ENCODE measurements around the gene TRAF2.
A peak's percentile ranks its signal among the peaks of the same experiment; 100 is the strongest.

Gene TRAF2

DNA sequence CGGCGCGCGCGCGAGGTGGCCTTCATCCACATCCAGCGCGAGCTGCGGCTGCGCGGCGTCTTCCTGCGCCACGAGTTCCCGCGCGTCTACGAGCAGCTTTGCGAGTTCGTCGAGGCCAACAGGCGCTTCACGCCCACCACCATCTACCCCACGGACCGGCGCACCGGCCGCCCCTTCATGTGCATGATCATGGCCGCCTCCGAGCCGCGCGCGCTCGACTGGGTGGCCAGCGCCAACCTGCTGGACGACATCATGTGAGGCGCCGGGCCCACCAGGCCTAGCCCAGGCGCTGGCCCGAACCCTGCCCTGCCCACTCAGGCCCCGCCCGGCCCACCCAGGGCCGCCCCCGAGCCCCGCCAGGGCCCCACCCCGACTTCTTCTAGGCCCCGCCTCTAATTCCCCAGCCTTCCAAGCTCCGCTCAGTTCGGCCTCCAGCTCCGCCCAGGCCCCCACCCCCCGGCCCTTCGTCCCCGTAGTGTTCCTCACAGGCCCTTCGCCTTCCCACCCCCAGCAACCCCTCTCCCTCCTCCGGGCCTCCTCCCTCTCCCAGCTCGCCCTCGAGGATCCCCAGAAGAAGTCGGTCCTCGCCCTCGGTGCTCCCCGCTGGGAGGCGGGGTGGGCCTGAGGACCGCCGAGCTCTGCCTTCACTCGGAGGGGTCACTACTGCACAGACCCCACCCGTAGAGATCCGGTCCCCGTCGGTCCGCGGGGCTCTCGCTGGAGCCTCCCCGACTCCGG, 39.1 kb upstream of the TRAF2 start:
- no peak for DNase-seq (ENCODE audit: low read depth)

DNA sequence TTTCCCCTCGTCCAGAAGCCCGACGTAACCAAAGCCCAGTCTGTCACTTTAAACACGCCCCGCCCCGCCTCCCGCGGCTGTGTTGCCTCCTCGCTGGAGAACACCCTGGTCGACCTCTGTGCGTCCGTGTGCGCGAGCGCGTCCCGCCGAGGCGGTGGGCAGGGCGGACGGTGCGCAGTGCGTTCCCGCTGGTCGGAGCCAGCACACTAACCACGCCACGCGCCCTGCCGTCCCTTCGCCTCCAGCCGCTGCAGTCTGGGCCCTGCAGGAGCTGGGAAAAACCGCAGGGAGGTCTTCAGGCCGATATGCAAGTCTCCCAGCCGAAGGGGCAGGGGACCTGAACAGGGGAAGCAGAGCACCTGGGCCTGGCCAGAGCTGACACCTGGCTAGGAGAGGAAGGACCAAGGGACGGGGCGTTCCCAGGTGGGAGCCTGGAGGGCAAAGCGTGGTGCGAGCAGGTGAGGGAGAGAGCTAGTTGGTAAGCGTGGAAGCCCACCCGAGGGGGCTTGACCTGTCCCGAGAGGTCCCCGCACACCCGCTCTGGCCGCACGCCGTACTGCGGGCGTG, 38.4 kb upstream of the TRAF2 start:
- peak; percentile 56 for DNase-seq (ENCODE audit: low read depth)

DNA sequence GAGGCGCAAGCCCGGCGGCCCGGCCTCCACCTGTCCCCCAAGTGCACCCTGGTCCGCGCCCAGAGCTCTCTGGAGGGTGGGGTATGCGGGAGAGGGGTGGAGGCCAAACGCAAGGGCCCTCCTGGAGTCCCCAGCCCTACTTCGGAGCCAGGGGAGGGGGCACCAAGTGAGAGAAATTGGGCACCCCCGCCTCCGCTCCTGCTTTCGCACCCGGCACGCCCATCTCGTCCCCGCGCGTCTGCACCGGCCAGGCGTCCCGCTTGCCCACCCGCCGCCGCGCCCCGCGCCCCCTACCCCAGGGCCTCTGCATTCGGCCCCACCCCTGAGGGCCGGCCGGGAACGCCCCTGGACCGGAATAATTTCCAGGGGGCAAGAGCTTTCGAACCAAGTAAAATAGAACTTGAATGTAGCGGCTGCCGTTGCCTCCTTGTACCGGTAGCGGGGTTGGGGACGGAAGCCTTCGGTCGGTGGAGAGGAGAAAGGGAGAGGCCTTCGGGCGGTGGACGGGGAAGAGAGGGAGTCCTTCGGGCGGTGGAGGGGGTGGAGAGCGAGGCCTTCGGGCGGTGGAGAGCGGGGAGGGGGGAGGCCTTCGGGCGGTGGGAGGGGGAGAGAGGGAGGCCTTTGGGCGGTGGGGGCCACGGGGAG, 37.8 kb upstream of the TRAF2 start:
- no peak for DNase-seq (ENCODE audit: low read depth)

DNA sequence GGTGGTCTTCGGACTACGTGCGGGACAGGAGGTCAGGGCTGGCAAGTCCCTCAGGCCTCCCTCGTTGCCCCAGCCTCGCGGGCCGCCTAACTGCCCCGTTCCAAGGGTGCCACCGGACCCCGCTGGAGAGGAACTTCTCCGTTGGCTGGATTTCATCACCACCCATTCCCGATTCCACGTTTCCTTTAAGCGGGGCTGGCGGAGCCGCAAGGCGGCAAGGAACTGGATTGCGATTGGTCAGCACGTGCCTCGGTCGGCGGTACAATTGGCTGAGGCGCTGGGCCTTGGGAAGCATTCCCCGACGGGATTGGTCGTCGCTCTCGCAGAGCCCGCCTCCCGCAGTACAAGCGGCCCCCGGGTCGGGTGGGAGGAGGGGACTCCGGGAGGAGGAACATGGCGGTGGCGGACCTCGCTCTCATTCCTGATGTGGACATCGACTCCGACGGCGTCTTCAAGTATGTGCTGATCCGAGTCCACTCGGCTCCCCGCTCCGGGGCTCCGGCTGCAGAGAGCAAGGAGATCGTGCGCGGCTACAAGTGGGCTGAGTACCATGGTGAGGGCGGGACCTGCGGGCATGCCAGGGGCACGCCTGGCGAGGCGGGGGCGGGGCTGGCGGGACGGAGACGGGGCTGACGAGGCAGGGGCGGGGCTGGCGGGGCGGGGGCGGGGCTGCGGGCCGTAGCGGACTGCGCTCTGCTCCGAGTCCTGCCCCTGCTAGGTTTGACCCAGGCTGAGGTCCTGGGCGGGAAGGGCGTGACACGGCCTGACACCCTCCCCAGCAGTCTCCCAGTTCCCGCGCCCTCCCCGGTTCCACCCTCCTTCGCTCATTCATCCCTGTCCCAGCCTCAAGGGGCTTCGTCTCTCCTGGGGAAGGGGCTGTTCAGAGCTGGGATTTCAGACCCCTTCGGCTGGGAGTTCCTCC, 37.0 kb upstream of the TRAF2 start, which contains the start of gene PHPT1:
Gene PHPT1, plus strand, starts transcription at position 372 of the 922 bp plus-strand sequence. Its CDS starts 22 bp downstream, at position 394.
- peak; percentile 96 for DNase-seq (ENCODE audit: low read depth)

DNA sequence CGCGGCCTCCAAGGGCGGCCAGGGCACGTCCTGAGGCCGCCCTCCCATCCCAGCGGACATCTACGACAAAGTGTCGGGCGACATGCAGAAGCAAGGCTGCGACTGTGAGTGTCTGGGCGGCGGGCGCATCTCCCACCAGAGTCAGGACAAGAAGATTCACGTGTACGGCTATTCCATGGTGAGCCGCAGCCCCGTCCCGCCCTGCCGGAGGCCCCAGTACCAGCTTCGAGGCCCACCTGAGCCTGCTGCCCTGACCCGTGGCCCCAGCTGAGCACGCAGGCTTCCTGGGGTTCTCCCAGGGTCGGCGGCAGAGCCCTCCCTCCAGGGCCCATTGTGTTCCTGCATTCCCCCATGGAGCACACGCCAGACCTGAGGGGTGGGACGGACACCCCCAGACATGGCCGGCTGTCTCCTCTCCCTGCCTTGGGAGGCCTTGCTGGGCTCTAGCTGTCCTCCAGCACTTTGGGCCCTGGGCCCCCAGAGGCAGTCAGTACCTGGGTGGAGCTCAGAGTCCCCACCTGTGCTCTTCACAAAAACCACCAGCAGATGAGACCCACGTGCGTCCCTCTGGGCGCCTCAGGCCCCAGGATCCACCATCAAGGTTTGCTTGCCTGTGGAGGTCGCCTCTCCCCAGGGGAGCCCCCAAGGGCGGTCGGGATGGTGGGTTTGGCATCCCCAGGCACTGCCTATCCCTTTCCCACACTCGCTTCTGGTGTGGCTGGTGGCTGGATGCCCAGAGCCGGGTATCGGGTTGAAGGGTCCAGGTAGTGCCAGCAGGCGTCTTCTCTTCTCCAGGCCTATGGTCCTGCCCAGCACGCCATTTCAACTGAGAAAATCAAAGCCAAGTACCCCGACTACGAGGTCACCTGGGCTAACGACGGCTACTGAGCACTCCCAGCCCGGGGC, 36.1 kb upstream of the TRAF2 start:
- DNase-seq (ENCODE audit: low read depth) = no peak

DNA sequence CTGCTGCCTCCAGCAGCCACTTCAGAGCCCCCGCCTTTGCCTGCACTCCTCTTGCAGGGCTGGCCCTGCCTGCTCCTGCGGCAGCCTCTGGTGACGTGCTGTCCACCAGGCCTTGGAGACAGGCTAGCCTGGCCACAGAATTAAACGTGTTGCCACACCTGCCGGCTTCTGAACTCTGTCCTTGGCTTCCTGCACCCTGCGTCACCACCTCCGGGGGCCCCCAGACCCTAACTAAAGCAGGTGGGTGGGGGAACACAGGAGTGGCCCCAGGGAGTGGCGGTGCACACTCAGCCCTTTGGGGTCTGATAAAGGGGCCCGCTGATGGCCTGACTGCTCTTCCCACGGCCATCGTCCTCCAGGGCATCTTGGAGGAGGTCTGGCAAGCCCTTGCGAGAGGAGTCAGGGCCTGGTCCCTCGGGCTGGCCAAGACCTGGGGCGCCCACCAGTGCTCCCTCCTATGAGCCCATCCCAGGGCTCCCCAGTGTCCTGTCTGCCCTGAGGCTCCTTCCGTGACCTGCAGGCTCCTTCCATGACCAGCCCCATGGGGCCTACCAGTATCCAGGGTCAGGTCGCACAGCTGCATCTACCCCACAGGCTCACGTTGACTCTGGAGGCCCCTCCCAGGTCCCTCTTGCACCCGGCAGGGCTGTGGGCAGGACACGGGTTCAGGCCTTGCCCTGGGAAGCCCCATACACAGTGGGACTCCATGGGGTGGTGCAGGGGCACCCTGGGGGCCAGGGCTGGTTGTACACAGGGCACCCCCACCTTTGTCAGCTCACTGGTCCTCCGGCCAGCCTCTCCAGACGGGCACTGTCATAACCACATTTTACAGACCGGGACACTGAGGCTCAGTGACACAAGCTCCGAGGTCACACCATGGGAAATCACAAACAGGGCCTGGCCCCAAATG, 35.2 kb upstream of the TRAF2 start:
- DNase-seq (ENCODE audit: low read depth) = no peak

DNA sequence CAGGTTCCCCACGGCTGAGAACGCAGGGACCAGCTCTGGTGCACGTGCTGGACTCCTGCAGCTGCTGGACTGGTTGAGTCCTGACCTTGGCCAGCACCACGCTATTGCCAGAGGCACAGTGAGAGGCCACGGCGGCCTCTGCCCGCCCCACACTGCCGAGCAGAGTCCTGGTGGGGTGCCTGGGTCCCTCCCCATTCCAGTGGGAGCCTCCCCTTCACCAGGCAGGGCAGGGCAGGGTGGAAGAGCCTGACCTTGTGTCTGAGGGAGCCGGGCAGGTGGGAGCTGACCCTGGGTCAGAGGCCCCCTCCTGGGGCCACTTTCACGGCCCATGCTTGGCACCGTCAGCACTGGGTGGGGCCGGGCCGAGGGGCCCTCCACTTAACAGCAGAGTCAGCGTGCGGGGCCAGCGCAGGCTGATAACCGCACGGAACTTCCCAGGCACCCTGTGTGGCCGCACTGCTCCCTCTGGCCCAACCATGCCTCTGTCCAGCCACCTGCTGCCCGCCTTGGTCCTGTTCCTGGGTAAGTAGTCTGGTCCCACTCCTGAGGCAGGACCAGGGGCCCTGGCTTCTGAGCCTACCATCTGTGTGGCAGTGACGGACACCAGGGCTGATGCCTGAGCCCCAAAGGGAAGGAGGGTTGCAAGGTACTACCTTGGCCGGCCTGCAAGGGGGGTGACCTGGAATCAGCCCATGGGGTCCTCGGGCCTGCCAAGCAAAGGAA, 34.2 kb upstream of the TRAF2 start, which contains the start of gene MAMDC4:
Gene MAMDC4, plus strand, starts transcription at position 406 of the 723 bp plus-strand sequence. Its CDS starts 71 bp downstream, at position 477.
- DNase-seq (ENCODE audit: low read depth) = no peak

DNA sequence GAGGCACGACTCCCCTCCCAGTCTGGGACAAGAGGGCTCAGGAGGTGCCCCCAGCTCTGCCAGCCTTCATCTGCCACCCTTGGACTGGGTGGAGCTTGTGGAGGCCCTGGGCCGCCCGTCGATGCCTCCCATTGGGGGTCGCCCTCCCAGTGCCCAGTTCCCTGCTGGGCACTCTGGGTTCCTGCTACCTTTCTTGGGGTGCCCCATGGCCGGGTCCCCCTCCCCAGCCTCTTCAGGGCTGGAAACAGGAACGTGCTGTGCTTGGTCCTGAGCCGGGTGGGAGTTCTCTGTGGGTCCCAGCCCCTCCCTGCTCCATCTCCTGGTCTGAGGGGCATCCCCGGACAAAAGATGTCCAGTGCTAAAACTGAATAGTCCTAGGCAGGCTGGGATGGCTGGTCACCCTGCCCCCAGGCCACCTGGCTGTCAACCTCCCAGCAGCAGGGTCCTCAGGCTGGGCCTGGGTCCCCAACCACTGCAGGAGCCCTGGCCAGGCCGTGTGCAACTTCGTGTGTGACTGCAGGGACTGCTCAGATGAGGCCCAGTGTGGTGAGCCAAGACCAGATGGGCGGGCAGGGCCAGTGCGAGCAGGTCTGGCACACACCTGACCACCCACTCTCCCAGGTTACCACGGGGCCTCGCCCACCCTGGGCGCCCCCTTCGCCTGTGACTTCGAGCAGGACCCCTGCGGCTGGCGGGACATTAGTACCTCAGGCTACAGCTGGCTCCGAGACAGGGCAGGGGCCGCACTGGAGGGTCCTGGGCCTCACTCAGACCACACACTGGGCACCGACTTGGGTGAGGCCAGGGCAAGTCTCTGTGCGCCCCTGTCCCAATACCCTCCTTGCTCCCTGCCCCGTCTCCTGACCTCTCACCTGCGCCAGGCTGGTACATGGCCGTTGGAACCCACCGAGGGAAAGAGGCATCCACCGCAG, 33.4 kb upstream of the TRAF2 start:
- DNase-seq (ENCODE audit: low read depth) = no peak

DNA sequence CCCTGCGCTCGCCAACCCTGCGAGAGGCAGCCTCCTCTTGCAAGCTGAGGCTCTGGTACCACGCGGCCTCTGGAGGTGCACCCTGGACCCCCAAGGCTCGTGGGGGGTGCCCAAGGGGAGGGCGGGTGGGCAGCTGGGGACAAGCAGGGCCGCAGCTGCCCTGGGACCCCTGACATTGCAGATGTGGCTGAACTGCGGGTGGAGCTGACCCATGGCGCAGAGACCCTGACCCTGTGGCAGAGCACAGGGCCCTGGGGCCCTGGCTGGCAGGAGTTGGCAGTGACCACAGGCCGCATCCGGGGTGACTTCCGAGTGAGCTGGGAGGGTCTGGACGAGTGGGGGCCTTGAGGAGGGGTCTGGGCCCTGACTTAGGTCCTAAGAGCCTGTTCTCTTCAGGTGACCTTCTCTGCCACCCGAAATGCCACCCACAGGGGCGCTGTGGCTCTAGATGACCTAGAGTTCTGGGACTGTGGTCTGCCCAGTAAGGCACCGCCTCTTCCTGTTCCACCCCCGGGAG, 32.7 kb upstream of the TRAF2 start:
- DNase-seq (ENCODE audit: low read depth) = no peak

DNA sequence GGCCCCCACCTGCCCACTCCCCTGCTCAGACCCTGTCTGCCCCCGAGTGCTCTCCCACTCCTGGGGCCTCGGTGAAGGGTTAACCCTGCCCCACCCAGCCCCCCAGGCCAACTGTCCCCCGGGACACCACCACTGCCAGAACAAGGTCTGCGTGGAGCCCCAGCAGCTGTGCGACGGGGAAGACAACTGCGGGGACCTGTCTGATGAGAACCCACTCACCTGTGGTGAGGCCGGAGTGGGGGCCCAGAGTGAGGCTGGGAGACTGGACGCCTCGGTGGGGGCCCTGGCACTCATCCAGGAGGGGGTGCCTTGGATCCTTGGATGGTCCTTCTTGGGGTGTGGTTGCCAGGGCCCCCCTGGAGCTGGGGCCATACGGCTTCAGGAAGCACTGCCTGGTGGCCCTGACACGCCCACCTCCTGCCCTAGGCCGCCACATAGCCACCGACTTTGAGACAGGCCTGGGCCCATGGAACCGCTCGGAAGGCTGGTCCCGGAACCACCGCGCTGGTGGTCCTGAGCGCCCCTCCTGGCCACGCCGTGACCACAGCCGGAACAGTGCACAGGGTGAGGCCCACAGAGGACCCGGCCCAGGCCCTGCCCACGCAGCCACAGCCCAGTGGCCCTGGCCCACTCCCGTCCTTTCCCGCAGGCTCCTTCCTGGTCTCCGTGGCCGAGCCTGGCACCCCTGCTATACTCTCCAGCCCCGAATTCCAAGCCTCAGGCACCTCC, 32.0 kb upstream of the TRAF2 start:
- DNase-seq (ENCODE audit: low read depth) = no peak

DNA sequence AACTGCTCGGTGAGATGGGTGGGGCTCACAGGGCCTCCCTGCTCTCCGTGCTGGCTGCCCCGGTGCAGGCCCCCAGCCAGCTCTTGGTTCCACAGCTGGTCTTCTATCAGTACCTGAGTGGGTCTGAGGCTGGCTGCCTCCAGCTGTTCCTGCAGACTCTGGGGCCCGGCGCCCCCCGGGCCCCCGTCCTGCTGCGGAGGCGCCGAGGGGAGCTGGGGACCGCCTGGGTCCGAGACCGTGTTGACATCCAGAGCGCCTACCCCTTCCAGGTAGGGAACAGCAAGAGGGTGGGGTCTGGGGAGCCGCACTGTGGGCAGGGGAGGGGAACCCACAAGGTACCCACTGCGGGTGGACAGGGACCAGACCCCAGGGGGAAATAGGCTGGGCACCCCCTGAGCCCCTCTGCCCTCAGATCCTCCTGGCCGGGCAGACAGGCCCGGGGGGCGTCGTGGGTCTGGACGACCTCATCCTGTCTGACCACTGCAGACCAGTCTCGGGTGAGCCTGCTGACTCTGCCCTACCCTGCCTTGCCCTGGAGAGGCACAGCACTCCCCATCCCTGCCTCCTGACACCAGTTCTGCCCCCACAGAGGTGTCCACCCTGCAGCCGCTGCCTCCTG, 31.4 kb upstream of the TRAF2 start:
- no peak for DNase-seq (ENCODE audit: low read depth)

DNA sequence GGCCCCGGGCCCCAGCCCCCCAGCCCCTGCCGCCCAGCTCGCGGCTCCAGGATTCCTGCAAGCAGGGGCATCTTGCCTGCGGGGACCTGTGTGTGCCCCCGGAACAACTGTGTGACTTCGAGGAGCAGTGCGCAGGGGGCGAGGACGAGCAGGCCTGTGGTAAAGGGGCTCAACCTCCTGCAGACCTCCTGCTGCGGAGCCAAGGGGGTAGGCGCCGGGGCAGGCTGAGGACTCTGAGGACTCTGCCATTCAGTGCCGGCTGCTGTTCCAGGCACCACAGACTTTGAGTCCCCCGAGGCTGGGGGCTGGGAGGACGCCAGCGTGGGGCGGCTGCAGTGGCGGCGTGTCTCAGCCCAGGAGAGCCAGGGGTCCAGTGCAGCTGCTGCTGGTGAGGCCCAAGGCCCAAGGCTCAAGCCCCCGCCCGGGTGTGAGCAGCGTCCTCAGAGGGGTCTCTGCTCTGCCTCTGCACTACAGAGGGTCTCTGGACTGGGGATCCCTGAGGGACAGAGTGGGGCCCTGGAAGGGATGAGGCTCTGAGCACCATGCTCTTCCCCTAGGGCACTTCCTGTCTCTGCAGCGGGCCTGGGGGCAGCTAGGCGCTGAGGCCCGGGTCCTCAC, 30.7 kb upstream of the TRAF2 start:
- no peak for DNase-seq (ENCODE audit: low read depth)

DNA sequence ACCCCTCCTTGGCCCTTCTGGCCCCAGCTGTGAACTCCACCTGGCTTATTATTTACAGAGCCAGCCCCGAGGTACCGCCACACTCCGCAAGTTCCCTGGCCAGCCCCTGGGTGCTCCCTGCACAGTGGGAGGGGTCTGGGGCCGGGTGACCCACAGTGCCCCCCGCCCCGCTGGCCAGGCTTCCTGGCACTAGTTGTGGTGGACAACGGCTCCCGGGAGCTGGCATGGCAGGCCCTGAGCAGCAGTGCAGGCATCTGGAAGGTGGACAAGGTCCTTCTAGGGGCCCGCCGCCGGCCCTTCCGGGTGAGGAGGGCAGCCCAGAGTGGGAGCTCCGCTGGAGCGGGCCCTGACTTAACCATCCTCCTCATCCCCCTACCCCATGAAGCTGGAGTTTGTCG, 30.2 kb upstream of the TRAF2 start:
- DNase-seq (ENCODE audit: low read depth) = no peak

DNA sequence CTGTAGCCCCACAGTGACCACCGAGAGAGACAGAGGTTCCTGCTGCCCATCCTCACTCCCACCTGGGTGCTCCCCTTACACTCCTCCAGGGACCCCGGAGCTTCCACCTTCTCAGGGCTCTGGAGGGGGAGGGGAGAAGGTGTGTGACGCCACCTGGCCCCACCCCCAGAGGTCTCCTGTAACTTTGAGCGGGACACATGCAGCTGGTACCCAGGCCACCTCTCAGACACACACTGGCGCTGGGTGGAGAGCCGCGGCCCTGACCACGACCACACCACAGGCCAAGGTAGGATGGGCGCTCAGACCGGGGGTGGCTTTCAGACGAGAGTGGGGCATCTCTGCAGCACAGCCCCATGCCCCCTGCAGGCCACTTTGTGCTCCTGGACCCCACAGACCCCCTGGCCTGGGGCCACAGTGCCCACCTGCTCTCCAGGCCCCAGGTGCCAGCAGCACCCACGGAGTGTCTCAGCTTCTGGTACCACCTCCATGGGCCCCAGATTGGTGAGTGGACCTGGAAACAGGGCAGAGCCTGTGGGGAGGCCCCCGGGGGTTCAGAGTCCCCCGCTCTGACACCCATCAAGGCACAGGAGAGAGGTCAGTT, 29.7 kb upstream of the TRAF2 start:
- DNase-seq (ENCODE audit: low read depth) = no peak

DNA sequence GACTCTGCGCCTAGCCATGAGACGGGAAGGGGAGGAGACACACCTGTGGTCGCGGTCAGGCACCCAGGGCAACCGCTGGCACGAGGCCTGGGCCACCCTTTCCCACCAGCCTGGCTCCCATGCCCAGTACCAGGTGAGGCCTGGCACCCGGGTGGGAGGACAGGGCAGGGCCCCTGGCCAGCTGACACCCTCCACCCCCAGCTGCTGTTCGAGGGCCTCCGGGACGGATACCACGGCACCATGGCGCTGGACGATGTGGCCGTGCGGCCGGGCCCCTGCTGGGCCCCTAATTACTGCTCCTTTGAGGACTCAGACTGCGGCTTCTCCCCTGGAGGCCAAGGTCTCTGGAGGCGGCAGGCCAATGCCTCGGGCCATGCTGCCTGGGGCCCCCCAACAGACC, 29.1 kb upstream of the TRAF2 start:
- DNase-seq (ENCODE audit: low read depth) = no peak
